Progenitor cell of endocrine pancreas (in vitro differentiated cells): ENCODE results near the gene RIC8B. TPM values are rescaled to one million over a fixed set of nuclear protein-coding genes. Genes with fewer than 3 reads are reported as not detected.

Source experiments
- DNase-seq: peaks from one replicate; pipeline ENCODE4 v3.0.0; 2021; ENCODE audit warnings: low spot score; ENCODE audit not compliant: unreplicated experiment
- H3K27ac Mint-ChIP-seq: 2 replicates; pipeline ENCODE4 v1.8.0; 2021; ENCODE audit warnings: mild to moderate bottlenecking, moderate library complexity, mixed read lengths
- H3K27me3 Mint-ChIP-seq: 2 replicates; pipeline ENCODE4 v1.8.0; 2021; ENCODE audit warnings: mixed read lengths
- H3K36me3 Mint-ChIP-seq: 2 replicates; pipeline ENCODE4 v1.8.0; 2022; ENCODE audit warnings: mixed read lengths; ENCODE audit not compliant: insufficient read depth
- H3K4me1 Mint-ChIP-seq: 2 replicates; pipeline ENCODE4 v1.8.0; 2021; ENCODE audit warnings: low read depth, mixed read lengths
- H3K4me3 Mint-ChIP-seq: 2 replicates; pipeline ENCODE4 v1.8.0; 2021; ENCODE audit warnings: low read depth, mild to moderate bottlenecking, moderate library complexity, mixed read lengths
- H3K9me3 Mint-ChIP-seq: 2 replicates; pipeline ENCODE4 v1.8.0; 2021; ENCODE audit warnings: low read depth, mixed read lengths
- total RNA-seq: library from RNA; stranded (reverse); gene quantifications from 2 replicates; pipeline ENCODE4 v1.2.1, GENCODE V29; 2021
- TF ChIP-seq, protein P1 (sequence below): fragments of 200-600 bp; sonication (generic); IDR thresholded peaks from one replicate; pipeline ENCODE4 v1.5.0; 2021; ENCODE audit warnings: antibody characterized with exemption, mild to moderate bottlenecking; ENCODE audit not compliant: unreplicated experiment

Gene RIC8B
- total RNA-seq, 1 donor from 2014 or later = 24.7 TPM

DNA sequence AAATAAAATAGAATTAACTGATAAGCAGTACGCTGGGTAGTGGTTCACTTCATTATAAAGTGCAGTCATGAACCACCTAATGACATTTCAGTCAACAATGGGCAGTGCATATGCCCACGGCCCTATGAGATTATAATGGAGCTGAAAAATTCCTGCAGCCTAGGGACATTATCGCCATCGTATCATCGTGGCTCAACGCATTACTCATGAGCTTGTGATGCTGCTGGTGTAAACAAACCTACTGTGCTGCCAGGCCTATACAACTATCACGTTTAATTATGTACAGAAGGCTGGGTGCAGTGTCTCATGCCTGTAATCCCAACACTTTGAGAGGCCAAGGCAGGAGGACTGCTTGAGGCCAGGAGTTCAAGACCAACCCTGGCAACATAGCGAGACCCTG is 119.0 kb downstream of the RIC8B start:
- peaks cover 33% of the 10 kb centered on the region for H3K27me3 Mint-ChIP-seq
- no peak overlapping the region for H3K27ac Mint-ChIP-seq
- no peaks in the 10 kb centered on the region for H3K36me3 Mint-ChIP-seq
- no peak for DNase-seq
- no peaks in the 10 kb centered on the region for H3K9me3 Mint-ChIP-seq
- peaks cover 22% of the 10 kb centered on the region for H3K4me1 Mint-ChIP-seq
- H3K4me3 Mint-ChIP-seq = no peak overlapping the region
- TF ChIP-seq, protein P1, sequence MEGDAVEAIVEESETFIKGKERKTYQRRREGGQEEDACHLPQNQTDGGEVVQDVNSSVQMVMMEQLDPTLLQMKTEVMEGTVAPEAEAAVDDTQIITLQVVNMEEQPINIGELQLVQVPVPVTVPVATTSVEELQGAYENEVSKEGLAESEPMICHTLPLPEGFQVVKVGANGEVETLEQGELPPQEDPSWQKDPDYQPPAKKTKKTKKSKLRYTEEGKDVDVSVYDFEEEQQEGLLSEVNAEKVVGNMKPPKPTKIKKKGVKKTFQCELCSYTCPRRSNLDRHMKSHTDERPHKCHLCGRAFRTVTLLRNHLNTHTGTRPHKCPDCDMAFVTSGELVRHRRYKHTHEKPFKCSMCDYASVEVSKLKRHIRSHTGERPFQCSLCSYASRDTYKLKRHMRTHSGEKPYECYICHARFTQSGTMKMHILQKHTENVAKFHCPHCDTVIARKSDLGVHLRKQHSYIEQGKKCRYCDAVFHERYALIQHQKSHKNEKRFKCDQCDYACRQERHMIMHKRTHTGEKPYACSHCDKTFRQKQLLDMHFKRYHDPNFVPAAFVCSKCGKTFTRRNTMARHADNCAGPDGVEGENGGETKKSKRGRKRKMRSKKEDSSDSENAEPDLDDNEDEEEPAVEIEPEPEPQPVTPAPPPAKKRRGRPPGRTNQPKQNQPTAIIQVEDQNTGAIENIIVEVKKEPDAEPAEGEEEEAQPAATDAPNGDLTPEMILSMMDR = no peak

DNA sequence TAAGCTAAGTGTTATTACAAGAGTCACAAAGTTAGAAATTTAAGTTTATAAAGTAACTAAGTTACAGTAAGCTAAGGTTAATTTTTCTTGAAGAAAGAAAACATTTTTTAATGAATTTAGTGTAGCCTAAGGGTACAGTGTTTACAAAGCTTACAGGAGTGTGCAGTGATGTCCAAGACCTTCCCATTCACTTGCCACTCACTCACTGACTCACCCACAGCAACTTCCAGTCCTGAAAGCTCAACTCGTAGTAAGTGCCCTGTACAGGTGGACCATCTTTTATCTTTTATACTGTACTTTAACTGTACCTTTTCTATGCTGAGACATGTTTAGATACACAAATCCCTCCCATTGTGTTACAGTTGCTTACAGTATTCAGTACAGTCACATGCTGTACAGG is 120.3 kb downstream of the RIC8B start:
- Mint-ChIP-seq H3K9me3 (no peaks in the 10 kb centered on the region), H3K4me3 (no peak overlapping the region), H3K4me1 (peaks cover 24% of the 10 kb centered on the region), H3K27ac (no peak overlapping the region), H3K27me3 (peaks cover 34% of the 10 kb centered on the region), H3K36me3 (no peaks in the 10 kb centered on the region)
- TF ChIP-seq, protein P1 = no peak
- DNase-seq = no peak

DNA sequence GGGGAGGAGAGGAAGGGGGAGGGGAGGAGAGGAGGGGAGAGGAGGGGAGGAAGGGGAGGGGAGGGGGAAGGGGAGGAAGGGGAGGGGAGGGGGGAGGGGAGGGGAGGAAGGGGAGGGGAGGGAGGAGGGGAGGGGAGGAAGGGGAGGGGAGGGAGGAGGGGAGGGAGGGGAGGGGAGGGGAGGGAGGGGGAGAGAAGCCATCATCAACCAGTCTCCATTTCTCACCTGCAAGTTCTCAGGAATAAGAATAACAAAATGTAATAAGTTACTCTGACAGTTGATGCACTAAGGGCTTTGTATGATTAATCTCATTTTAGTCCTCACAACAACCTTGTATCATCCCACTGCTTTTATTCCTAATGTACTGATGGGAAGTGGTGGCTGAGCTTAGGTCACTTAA is 122.1 kb downstream of the RIC8B start:
- Mint-ChIP-seq H3K9me3 (no peaks in the 10 kb centered on the region), H3K4me3 (no peak overlapping the region), H3K36me3 (no peaks in the 10 kb centered on the region), H3K4me1 (peaks cover 17% of the 10 kb centered on the region), H3K27ac (no peak overlapping the region), H3K27me3 (peaks cover 44% of the 10 kb centered on the region)
- TF ChIP-seq, protein P1 = no peak
- no peak for DNase-seq

DNA sequence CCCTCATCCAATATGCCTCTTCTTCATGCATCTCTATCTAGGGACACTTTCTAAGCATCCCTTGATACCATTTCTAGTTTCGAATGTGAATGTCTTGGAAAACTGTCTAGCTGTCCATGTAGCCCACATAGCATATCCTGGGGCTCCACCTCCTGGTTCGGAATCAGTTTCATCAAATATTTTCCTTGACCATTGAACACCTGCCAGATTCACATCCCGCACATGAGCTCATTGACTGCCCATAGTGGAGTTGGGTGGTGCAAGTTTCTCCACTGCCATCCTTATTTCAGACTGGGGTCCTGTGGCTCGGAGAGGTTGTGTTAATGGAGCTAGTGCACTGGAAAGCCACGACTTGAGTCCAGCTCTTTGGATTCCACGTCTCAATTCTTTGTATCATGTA is 122.6 kb downstream of the RIC8B start:
- no peak overlapping the region for H3K4me3 Mint-ChIP-seq
- peaks cover 12% of the 10 kb centered on the region for H3K4me1 Mint-ChIP-seq
- no peak overlapping the region for H3K27ac Mint-ChIP-seq
- no peak for DNase-seq
- H3K27me3 Mint-ChIP-seq = peaks cover 49% of the 10 kb centered on the region
- TF ChIP-seq, protein P1 = no peak
- H3K36me3 Mint-ChIP-seq = no peaks in the 10 kb centered on the region
- H3K9me3 Mint-ChIP-seq = no peaks in the 10 kb centered on the region

DNA sequence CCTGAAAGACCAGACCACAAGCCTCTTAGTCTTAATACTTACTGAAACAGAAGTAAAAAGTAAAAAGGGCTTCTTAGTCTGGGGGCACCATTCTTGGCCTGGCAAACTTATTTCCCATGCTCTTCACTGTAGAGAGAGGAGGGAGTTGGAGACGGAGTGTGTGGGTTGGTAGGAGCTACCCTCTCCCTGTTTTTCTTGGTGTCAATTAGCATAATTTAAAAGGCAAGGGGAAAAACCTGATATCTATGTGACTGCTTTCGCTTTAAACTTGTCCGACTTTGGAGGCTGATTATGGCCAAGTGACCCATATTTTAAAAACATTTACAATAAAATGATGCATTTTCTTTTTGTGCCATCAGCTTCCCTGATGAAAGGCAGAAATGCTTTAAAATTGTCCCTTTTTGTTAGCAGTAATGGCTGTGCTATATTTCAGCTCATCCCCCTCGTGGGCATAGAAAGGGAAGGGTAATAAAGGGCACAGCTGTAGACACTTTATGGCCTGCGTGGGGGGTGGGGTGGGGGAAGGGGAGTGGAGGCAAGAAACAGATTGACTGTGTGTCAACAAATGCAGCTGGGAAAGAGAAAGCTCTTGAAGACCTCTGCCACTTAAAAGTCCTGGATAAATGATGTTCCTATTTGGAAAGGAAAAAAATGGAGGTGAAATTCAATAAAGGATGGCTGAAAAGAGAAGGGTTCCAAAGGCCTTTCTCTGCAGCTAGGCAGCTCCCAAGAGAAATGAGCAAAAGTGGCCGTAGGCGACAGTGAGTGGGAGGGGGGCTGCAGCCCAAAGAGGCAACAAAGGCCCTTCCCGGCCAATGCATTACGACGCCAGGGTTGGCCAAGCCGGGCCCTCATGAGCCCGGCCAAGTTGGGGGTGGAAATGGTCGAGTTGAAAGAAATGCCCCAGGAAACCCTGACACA is 123.8 kb downstream of the RIC8B start:
- peaks cover 8% of the 10 kb centered on the region for H3K4me1 Mint-ChIP-seq
- DNase-seq = no peak
- peaks cover 51% of the 10 kb centered on the region for H3K27me3 Mint-ChIP-seq
- TF ChIP-seq, protein P1 = no peak
- H3K9me3 Mint-ChIP-seq = no peaks in the 10 kb centered on the region
- H3K27ac Mint-ChIP-seq = peak overlapping the region; percentile 21
- no peaks in the 10 kb centered on the region for H3K36me3 Mint-ChIP-seq
- no peak overlapping the region for H3K4me3 Mint-ChIP-seq
